OCI-M2 (cell line): Measurements from ENCODE around the gene ROBO1.

ENCODE experiments used
- DNase-seq: peaks from one replicate; lab custom pipeline; 2025; ENCODE audit not compliant: unreplicated experiment; lab: John Stamatoyannopoulos, UW

ROBO1 gene

DNA sequence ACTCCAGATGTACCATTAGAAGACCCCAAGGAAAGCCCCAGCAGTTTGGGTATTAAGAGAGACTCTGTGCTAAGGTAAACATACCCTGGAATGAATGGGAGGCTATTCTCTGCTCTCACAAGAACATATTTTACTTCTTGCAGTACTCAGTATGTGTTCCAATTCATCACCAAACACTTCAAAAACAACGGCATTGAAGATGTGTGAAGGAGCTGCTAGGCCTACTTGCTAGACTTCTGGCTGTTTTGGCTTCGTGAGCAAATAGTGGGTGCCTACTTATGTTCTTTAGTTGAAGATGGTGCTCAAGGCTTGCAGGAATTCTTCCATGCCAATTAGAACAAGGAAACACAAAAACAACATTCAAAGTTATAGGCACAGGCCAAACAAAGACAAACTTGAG lies 514.5 kb downstream of the ROBO1 start:
- no peak for DNase-seq

DNA sequence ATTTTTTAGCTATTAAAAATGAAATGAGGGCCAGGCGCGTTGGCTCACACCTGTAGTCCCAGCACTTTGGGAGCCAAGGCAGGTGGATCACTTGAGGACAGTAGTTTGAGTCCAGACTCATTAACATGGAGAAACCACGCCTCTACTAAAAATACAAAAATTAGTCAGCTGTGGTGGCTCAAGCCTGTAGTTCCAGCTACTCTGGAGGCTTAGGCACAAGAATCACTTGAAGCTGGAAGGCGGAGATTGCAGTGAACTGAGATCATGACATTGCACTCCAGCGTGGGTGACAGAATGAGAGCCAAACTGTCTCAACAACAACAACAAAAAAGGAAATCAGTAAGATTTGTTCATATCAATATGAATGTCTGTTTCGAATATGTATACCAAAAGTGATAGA lies 517.1 kb downstream of the ROBO1 start:
- DNase-seq: no peak

DNA sequence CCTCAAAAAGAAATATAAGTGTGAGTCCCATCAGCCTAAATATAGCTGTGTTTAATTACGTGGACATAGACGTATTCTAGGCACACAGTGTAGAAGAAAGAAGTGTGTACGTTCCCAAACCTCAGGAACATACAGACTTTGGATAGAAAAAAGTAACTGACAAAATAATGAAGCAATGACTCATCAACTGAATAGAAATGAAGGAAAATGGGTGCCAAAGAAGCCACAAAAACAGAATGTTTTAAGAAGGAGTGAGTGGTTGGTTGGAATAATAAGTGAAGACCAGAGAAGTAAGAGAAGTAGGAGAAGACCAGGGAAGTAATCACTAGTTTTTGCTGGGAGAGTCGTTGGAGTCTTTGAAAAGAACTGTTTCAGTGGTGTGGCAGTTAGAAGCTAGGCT lies 518.1 kb downstream of the ROBO1 start:
- DNase-seq: no peak

GRCh38 chr3:79247725-79248043 lies 520.1 kb downstream of the ROBO1 start:
- DNase-seq: no peak

DNA sequence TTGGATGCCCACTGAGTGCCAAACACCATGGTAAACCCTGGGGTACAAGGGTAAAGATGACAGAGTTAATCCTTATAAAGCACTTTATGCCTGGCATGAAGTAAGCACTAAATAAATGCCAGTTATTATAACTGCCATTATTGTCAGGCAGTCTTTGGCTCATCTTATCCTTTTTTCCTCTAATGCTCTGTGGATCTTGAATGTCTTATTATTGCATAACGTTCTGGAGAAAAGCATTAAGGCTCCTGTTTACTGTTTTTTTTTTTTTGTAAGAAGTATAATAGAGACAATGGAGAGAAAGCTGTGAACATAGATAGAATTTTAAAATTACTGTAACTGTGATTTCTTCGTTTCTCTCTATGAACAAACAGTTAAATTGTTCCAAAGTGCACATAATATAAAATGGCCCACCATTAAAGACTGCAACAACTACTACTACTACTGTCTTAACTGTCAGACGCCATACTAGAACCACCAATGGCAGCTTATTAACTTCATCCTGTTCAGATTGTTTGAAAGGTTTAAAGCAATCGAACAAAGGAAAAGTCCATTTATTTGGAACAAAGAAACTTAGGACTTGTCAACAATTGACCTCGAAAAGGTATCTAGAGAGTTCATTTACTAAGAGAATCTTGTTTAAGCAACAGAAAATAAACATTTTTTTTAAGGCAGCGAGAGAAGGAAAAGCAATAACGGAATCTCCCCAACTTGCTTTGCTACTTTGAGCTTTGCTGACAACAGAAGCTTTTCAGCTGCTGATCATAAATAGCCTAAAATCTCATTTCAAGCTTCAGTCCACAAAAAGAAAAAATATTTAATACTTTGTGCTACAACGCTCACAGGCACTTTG lies 520.7 kb downstream of the ROBO1 start:
- DNase-seq: no peak

- no peak for DNase-seq
Measured at GRCh38 chr3:79245284-79246138, 522.3 kb downstream of the ROBO1 start.

GRCh38 chr3:79236496-79236895 lies 531.3 kb downstream of the ROBO1 start:
- no peak for DNase-seq

DNA sequence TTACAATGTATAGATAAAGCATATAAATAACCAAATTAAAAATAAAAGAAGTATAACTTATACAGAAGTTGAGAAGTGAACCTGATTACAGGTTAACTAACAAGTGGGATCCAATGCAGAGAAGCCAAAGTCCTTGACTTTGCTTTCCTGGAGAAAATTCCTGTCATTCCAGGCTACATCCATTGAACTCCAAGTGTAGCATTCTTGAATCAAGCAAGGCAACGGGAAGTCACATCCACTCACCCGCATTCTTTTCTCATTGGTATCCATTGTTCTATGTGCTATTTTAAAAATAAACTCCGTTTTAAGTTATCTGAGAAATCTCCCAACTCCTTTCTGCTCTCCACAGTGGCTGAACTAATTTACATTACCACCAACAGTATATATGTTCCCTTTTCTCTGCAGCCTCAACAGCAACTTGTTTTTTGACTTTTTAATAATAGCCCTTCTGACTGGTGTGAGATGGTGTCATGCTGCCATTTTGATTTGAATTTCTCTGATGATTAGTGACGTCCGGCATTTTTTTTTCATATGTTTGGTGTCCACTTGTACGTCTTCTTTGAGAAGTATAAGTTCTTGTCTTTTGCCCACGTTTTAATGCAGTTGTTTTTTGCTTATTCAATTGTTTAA lies 534.3 kb downstream of the ROBO1 start:
- DNase-seq: no peak

DNA sequence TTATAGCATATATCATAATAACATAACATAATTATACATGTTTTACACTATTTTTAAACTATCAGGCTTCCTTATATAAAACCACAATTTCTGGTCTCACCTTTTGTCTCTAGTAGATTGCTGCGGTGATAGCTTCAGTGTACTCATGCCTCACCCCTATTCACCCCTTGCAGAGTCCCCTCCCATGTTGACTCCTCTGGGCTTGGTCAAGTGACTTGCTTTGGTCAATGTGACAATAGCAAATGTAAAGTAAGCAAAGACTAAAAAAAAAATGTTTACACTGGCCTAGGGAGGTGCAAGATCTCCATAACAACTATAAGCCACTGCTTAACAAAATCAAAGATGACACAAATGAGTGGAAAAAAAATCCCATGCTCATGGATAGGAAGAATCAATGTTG lies 537.5 kb downstream of the ROBO1 start:
- no peak for DNase-seq

GRCh38 chr3:79217096-79217495 lies 550.7 kb downstream of the ROBO1 start:
- DNase-seq: no peak

- no peak for DNase-seq
Measured at GRCh38 chr3:79215286-79215685, 552.5 kb downstream of the ROBO1 start.

DNA sequence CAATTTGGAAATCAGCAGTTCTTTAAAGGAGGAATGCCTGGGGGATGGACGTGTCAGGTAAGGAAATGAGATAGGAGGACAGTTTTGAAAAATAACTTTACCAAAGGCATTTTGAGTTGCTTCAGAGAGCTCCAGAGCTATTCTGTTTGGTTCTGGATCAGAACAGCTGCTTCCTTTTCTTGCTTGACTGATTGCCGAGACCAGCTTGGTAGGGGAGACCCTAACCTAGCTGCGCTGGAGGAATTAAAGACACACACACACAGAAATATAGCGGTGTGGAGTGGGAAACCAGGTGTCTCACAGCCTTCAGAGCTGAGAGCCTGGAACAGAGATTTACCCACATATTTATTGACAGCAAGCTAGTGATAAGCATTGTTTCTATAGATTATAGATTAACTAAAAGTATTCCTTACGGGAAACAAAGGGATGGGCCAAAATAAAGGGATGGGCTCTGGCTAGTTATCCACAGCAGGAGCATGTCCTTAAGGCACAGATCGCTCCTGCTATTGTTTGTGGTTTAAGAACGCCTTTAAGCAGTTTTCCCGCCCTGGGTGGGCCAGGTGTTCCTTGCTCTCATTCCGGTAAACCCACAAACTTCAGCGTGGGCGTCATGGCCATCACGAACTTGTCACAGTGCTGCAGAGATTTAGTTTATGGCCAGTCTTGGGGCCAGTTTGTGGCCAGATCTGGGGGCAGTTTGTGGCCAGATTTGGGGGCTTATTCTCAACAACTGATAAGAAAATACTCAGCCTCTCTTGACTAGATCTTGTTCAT lies 556.0 kb downstream of the ROBO1 start:
- no peak for DNase-seq

GRCh38 chr3:79204351-79204750 lies 563.4 kb downstream of the ROBO1 start:
- DNase-seq: no peak

GRCh38 chr3:79203144-79203519 lies 564.7 kb downstream of the ROBO1 start:
- no peak for DNase-seq

DNA sequence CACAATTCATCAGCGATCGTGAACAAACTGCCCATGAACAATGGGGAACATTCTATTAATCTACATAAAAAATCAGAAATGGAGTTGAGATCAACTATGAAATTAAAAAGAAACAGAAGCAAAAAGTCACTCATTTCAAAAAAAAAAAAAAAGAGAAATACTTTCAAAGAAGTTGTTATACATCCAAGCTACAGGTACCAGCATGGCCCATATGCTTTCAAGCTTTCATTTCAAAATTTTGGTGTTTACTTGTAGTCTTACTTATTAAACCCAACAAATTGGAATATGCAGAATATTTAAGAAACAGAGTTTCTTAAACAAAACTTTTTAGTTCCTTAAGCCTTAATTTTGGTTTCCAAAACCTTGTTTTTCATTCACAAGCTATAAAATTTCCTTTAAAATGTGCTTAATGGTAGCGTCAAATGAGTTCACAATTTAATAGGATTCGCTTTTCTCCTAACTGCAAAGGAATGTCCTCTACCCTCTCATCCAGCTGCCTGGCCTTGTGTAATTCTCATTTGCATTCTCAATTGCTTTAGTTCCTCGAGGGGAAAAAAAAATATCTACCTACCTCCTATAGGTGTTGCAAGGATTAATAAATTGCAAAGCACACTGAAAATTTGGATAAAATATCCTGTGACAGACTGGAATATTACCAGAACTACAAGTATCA lies 565.2 kb downstream of the ROBO1 start:
- no peak for DNase-seq

DNA sequence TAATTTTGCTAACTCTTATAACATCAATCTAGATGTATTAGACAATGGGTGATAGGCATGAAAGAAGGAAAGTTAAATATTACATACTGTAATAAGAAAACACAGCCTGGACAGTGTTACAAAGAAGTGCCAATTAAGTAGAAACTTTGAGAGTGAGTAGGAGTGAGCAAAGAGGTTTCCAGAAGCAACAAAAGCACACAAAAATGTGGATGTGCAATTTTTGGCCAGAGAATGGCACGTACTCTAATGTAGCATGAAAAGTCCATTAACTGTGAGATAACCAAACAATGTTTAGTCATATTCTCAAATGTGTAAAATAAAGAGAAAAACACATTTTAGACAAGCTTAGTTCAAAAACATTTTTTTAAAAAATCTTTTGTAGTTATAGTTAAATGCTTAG lies 567.3 kb downstream of the ROBO1 start:
- DNase-seq: no peak

DNA sequence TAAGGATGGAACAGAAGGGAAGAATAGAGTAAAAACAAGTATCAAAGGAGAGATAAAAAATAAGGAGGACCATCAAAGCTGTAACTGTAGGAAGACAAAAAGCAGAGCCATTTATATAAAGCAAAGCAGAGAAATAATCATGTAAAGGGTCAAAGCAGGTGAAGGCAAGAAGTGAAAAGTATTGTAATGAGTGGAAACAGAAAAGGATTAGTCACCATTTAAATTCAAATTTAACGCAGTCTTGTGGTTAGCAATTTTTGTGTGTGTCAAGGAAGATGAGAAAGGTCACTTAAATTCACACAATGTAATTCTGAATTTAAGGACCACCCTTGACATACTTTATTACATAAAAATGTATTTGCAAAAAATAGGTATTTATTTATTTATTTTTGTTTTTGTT lies 567.8 kb downstream of the ROBO1 start:
- DNase-seq: no peak

DNA sequence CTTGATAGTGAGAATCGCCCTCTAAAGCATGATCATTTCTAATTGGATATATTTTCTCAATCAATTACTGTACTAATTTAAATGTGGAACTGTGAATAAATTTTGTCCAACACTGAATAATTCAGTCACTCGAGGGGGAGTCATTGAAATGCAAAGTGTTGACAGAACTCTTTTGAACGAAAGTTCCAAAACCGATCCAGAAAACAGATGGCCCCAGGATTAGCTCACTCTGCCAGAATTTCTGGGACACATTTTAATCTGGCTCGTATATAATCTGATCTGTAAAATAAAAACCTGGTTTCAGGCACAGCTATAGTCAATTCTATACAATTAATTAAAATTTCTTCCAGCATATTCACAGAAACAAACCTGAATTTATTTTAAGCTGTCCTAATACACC lies 580.4 kb downstream of the ROBO1 start:
- no peak for DNase-seq

DNA sequence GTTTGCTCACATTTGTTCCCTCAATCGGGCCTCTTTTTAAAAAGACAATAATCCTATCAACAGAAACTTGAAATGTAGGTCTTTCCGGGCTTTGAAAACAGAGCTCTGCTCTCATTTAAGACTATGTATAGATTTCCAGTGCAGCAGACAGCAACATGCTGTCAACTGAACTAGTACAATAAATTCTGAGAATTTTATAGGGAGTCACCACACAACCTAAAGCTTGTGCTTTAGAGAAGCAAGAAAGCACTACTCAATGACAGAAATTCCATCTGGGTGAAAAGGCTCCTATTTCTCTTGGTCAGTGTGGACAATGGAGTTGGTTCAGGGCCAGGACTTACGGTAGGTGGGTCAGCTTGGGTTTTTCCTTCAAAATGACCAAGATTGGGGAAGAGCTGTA lies 583.5 kb downstream of the ROBO1 start:
- no peak for DNase-seq

GRCh38 chr3:79183496-79183895 lies 584.3 kb downstream of the ROBO1 start:
- DNase-seq: no peak
